ENCODE data around the gene FAM81B.
"Not testable (repeated sequence)": the region's sequence is repeated elsewhere in the genome, so short reads cannot be mapped to it uniquely, and the experiment has no call there.

The FAM81B gene

GRCh38 chr5:95390812-95391492 is at the start of gene FAM81B:
FAM81B (plus strand) TSS chr5:95391366; CDS start chr5:95391390, 24 bp downstream.
- no peak within 1 kb of the TSS for H3K27ac ChIP-seq
- TF ChIP-seq CTCF (IDR thresholded peaks at IDR 0.05) = no peak
- TF ChIP-seq ZFX (IDR thresholded peaks at IDR 0.05; ENCODE audit: borderline replicate concordance) = no peak

- not testable (repeated sequence) for H3K27ac ChIP-seq
These were observed 49.7 kb upstream of the FAM81B start for GRCh38 chr5:95341444-95341843.

- no peak overlapping the region for H3K27ac ChIP-seq
- TF ChIP-seq CTCF (IDR thresholded peaks at IDR 0.05) = no peak
- TF ChIP-seq ZFX (IDR thresholded peaks at IDR 0.05; ENCODE audit: borderline replicate concordance) = no peak
These were observed 43.6 kb upstream of the FAM81B start for GRCh38 chr5:95347506-95348120.

- H3K27ac ChIP-seq = no peak overlapping the region
- TF ChIP-seq ZFX (IDR thresholded peaks at IDR 0.05; ENCODE audit: borderline replicate concordance) (no peak), CTCF (IDR thresholded peaks at IDR 0.05) (no peak)
These were observed 40.5 kb upstream of the FAM81B start for GRCh38 chr5:95350631-95351030.

- TF ChIP-seq CTCF (IDR thresholded peaks at IDR 0.05) = no peak
- TF ChIP-seq ZFX (IDR thresholded peaks at IDR 0.05; ENCODE audit: borderline replicate concordance) = no peak
These were observed 38.5 kb upstream of the FAM81B start for GRCh38 chr5:95352691-95353090.

GRCh38 chr5:95358320-95358719 is 32.8 kb upstream of the FAM81B start:
- no peak overlapping the region for H3K27ac ChIP-seq
- TF ChIP-seq CTCF (IDR thresholded peaks at IDR 0.05) (no peak), ZFX (IDR thresholded peaks at IDR 0.05; ENCODE audit: borderline replicate concordance) (no peak)

More at GRCh38 chr5:95352691-95353090, 38.5 kb upstream of the FAM81B start:
- no peak overlapping the region for H3K27ac ChIP-seq

- H3K27ac ChIP-seq = no peak overlapping the region
- no peak for TF ChIP-seq ZFX (IDR thresholded peaks at IDR 0.05; ENCODE audit: borderline replicate concordance)
- no peak for TF ChIP-seq CTCF (IDR thresholded peaks at IDR 0.05)
These were observed 32.3 kb upstream of the FAM81B start for GRCh38 chr5:95358848-95359247.

GRCh38 chr5:95360667-95361066 is 30.5 kb upstream of the FAM81B start:
- H3K27ac ChIP-seq = not testable (repeated sequence)

Data from 22Rv1 (cell line).